GM12874 (cell line): ENCODE measurements around the gene EYS.

ENCODE experiments used
- CTCF ChIP-seq: IDR thresholded peaks from 2 replicates; pipeline ENCODE4 v1.5.1; 2011; ENCODE audit warnings: low read depth, mild to moderate bottlenecking, control low read depth, low read length, moderate library complexity; ENCODE audit not compliant: insufficient read depth

Gene EYS

GRCh38 chr6:64553249-64553786 lies 1153.7 kb downstream of the EYS start:
- no peak for TF ChIP-seq CTCF

- TF ChIP-seq CTCF = no peak
Observed at GRCh38 chr6:64547594-64548268, 1159.3 kb downstream of the EYS start.

- no peak for TF ChIP-seq CTCF
Observed at GRCh38 chr6:64539917-64540316, 1167.1 kb downstream of the EYS start.

- TF ChIP-seq CTCF = no peak
Observed at GRCh38 chr6:64538722-64539121, 1168.3 kb downstream of the EYS start.

GRCh38 chr6:64527899-64528298 lies 1179.1 kb downstream of the EYS start:
- no peak for TF ChIP-seq CTCF

GRCh38 chr6:64522859-64523258 lies 1184.2 kb downstream of the EYS start:
- no peak for TF ChIP-seq CTCF

- TF ChIP-seq CTCF = no peak
Observed at GRCh38 chr6:64520050-64520449, 1187.0 kb downstream of the EYS start.
